ENCODE results near the gene CD9.

CD9 gene

DNA sequence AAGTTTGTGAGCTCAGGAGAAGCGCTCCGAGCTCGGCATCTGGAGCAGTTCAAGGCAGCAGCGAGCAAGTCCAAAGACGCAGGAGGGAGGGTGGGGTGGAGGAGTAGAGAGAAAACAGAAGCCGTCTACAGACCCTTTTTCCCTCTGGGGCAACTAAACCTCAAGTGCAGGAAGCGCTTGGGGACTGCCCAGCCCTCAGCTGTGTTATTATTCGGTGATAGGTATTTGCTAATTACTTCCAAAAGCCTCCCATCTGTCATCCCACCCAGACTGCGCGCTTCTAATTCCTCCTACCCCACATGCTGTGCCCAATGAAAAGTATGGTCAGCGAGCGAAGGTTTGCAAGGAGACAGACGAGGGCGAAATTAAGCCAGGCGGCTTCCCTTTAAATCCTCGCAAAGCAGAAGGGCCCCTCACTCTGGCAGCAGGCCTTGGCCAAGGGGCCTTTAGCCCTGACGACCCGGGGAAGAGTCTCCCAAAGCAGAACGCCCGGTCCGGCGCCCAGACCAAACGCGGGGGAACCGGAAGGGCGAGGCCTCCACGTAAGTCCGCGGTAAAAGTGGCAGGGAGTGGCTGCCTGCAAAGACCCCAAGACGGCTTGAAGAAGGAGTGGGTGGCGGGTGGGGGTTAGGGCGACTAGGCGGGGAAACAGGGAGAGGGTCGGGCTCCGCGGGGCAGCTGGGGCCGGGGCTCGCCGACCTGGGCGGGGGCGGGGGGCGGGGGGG lies 507 bp upstream of the CD9 start:
- Histone ChIP-seq H3K27me3 (replicated peaks; ENCODE audit: control insufficient read depth, insufficient read depth, low read length, poor library complexity, severe bottlenecking) (peaks cover 19% of the 10 kb centered on the region), H3K4me1 (ENCODE audit: control insufficient read depth, insufficient read depth, low read length, poor library complexity, severe bottlenecking) (peaks cover 11% of the 10 kb centered on the region), H3K27ac (ENCODE audit: insufficient read depth, low read length, poor library complexity, severe bottlenecking) (no peak overlapping the region), H3K4me3 (ENCODE audit: insufficient read depth, low read depth, low read length, poor library complexity, severe bottlenecking) (no peak overlapping the region), H3K36me3 (ENCODE audit: control insufficient read depth, insufficient read depth, low read length) (no peaks in the 10 kb centered on the region), H3K9me3 (ENCODE audit: control insufficient read depth, low read length) (no peaks in the 10 kb centered on the region)
- no peak for DNase-seq

DNA sequence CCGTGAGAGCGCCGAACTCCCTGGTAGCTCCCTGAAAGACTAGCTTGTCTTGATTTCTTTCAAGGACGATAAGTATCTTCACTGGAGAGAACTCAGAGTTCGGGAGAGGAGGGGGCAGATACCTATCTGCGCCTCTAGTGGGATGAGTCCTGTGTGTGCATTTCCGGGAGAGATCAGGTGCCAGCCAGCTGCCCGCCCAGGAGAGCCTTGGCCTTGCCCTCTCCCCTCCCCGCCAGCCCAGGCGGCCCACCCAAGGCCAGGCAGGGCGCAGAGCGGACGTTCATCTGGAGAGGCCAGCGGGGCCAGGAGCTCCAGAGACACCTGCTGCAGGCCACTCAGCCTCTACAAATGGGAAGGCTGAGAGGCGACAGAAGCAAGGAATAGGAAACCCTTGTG lies 1.0 kb downstream of the CD9 start:
- peaks cover 19% of the 10 kb centered on the region for H3K27me3 ChIP-seq (replicated peaks; ENCODE audit: control insufficient read depth, insufficient read depth, low read length, poor library complexity, severe bottlenecking)
- no peak overlapping the region for H3K27ac ChIP-seq (ENCODE audit: insufficient read depth, low read length, poor library complexity, severe bottlenecking)
- no peaks in the 10 kb centered on the region for H3K9me3 ChIP-seq (ENCODE audit: control insufficient read depth, low read length)
- H3K36me3 ChIP-seq (ENCODE audit: control insufficient read depth, insufficient read depth, low read length), result no peaks in the 10 kb centered on the region
- peaks cover 11% of the 10 kb centered on the region for H3K4me1 ChIP-seq (ENCODE audit: control insufficient read depth, insufficient read depth, low read length, poor library complexity, severe bottlenecking)
- no peak for DNase-seq
- peak overlapping the region; percentile 67 for H3K4me3 ChIP-seq (ENCODE audit: insufficient read depth, low read depth, low read length, poor library complexity, severe bottlenecking)

DNA sequence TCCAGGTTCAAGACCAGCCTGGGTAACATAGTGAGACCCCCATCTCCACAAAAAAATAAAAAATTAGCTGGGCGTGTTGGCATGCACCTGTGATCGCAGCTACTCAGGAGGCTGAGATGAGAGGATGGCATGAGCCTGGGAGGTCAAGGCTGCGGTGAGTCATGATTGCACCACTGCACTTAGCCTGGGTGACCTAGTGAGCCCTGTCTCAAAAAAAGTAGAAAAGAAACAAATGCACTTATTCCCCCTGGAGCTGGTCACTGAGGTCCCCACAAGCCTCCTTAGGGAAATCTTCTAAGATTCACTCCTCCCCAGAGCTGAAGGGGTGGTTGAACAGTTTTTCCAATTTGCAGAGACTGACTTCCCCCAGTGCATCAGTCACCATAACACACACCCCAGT lies 1.6 kb downstream of the CD9 start:
- Histone ChIP-seq H3K27ac (ENCODE audit: insufficient read depth, low read length, poor library complexity, severe bottlenecking) (no peak overlapping the region), H3K4me3 (ENCODE audit: insufficient read depth, low read depth, low read length, poor library complexity, severe bottlenecking) (no peak overlapping the region)

GRCh38 chr12:6202304-6202703 lies 2.1 kb downstream of the CD9 start:
- H3K4me3 ChIP-seq (ENCODE audit: insufficient read depth, low read depth, low read length, poor library complexity, severe bottlenecking), result no peak overlapping the region
- no peaks in the 10 kb centered on the region for H3K36me3 ChIP-seq (ENCODE audit: control insufficient read depth, insufficient read depth, low read length)
- peaks cover 11% of the 10 kb centered on the region for H3K4me1 ChIP-seq (ENCODE audit: control insufficient read depth, insufficient read depth, low read length, poor library complexity, severe bottlenecking)
- H3K9me3 ChIP-seq (ENCODE audit: control insufficient read depth, low read length), result no peaks in the 10 kb centered on the region
- no peak for DNase-seq
- no peak overlapping the region for H3K27ac ChIP-seq (ENCODE audit: insufficient read depth, low read length, poor library complexity, severe bottlenecking)
- H3K27me3 ChIP-seq (replicated peaks; ENCODE audit: control insufficient read depth, insufficient read depth, low read length, poor library complexity, severe bottlenecking), result peaks cover 19% of the 10 kb centered on the region

More for the DNA sequence above, 1.6 kb downstream of the CD9 start:
- Histone ChIP-seq H3K4me1 (ENCODE audit: control insufficient read depth, insufficient read depth, low read length, poor library complexity, severe bottlenecking) (peaks cover 11% of the 10 kb centered on the region), H3K9me3 (ENCODE audit: control insufficient read depth, low read length) (no peaks in the 10 kb centered on the region), H3K36me3 (ENCODE audit: control insufficient read depth, insufficient read depth, low read length) (no peaks in the 10 kb centered on the region), H3K27me3 (replicated peaks; ENCODE audit: control insufficient read depth, insufficient read depth, low read length, poor library complexity, severe bottlenecking) (peaks cover 19% of the 10 kb centered on the region)
- DNase-seq, result no peak

- H3K36me3 ChIP-seq (ENCODE audit: control insufficient read depth, insufficient read depth, low read length), result no peaks in the 10 kb centered on the region
- no peak overlapping the region for H3K27ac ChIP-seq (ENCODE audit: insufficient read depth, low read length, poor library complexity, severe bottlenecking)
- peaks cover 11% of the 10 kb centered on the region for H3K4me1 ChIP-seq (ENCODE audit: control insufficient read depth, insufficient read depth, low read length, poor library complexity, severe bottlenecking)
- H3K9me3 ChIP-seq (ENCODE audit: control insufficient read depth, low read length), result no peaks in the 10 kb centered on the region
- peaks cover 19% of the 10 kb centered on the region for H3K27me3 ChIP-seq (replicated peaks; ENCODE audit: control insufficient read depth, insufficient read depth, low read length, poor library complexity, severe bottlenecking)
- H3K4me3 ChIP-seq (ENCODE audit: insufficient read depth, low read depth, low read length, poor library complexity, severe bottlenecking), result no peak overlapping the region
- DNase-seq, result no peak
These were observed 2.6 kb downstream of the CD9 start for GRCh38 chr12:6202846-6203245.

GRCh38 chr12:6203601-6204000 lies 3.4 kb downstream of the CD9 start:
- no peaks in the 10 kb centered on the region for H3K36me3 ChIP-seq (ENCODE audit: control insufficient read depth, insufficient read depth, low read length)
- peaks cover 19% of the 10 kb centered on the region for H3K27me3 ChIP-seq (replicated peaks; ENCODE audit: control insufficient read depth, insufficient read depth, low read length, poor library complexity, severe bottlenecking)
- no peaks in the 10 kb centered on the region for H3K9me3 ChIP-seq (ENCODE audit: control insufficient read depth, low read length)
- H3K27ac ChIP-seq (ENCODE audit: insufficient read depth, low read length, poor library complexity, severe bottlenecking), result no peak overlapping the region
- no peak for DNase-seq
- H3K4me3 ChIP-seq (ENCODE audit: insufficient read depth, low read depth, low read length, poor library complexity, severe bottlenecking), result no peak overlapping the region
- H3K4me1 ChIP-seq (ENCODE audit: control insufficient read depth, insufficient read depth, low read length, poor library complexity, severe bottlenecking), result peaks cover 11% of the 10 kb centered on the region

DNA sequence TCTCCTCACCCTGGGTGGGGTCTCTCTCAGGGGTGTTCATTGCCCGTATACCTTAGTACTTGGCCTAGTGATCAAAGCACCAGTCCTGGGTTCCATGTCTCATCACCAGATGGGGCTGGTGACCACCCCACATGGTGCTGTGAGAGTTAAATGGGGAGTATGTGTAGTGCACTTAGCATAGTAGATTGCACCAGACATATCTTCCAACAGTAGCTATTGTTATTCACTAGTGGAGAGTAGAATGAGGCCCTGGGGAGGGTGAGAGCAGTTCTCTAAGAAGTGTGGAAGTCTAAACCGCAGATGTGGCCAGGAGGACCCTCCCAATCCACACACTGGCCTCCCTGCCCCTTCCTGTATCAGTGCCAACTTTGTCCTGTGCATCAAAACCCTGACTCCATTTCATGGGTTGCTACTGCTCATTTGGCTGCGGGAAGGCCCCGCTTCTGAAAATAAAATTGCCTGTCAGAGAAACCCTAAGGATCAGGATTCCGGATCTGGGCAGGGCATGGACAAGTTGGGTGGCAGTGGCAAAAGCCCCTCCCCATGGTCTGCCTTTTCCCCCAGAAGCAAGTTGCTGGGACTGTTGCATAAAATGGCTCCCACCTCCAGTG lies 4.4 kb downstream of the CD9 start:
- H3K27ac ChIP-seq (ENCODE audit: insufficient read depth, low read length, poor library complexity, severe bottlenecking), result no peak overlapping the region
- peaks cover 11% of the 10 kb centered on the region for H3K4me1 ChIP-seq (ENCODE audit: control insufficient read depth, insufficient read depth, low read length, poor library complexity, severe bottlenecking)
- DNase-seq, result no peak
- no peaks in the 10 kb centered on the region for H3K9me3 ChIP-seq (ENCODE audit: control insufficient read depth, low read length)
- no peak overlapping the region for H3K4me3 ChIP-seq (ENCODE audit: insufficient read depth, low read depth, low read length, poor library complexity, severe bottlenecking)
- H3K36me3 ChIP-seq (ENCODE audit: control insufficient read depth, insufficient read depth, low read length), result no peaks in the 10 kb centered on the region
- H3K27me3 ChIP-seq (replicated peaks; ENCODE audit: control insufficient read depth, insufficient read depth, low read length, poor library complexity, severe bottlenecking), result peaks cover 16% of the 10 kb centered on the region

DNA sequence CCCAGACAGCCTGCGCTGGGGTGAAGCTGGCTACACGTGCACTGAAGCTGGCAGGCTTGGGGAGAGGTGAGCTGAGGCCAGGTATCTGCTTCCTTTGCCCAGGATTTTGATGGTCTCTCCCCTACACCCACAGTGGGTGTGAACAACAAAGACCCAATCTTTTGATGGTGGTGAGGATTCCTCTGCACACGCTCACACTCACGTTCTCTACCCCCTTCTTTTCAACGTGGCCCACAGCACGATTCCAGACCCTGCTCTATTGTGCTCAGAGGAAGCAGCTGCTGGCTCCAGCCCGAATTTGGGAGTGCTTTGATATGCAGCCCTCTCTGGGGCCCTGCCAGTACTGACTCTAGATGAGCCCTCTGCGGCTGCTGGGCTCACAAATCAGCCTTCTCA lies 4.9 kb downstream of the CD9 start:
- Histone ChIP-seq H3K27me3 (replicated peaks; ENCODE audit: control insufficient read depth, insufficient read depth, low read length, poor library complexity, severe bottlenecking) (peaks cover 13% of the 10 kb centered on the region), H3K4me3 (ENCODE audit: insufficient read depth, low read depth, low read length, poor library complexity, severe bottlenecking) (no peak overlapping the region), H3K9me3 (ENCODE audit: control insufficient read depth, low read length) (no peaks in the 10 kb centered on the region), H3K4me1 (ENCODE audit: control insufficient read depth, insufficient read depth, low read length, poor library complexity, severe bottlenecking) (peaks cover 11% of the 10 kb centered on the region), H3K36me3 (ENCODE audit: control insufficient read depth, insufficient read depth, low read length) (no peaks in the 10 kb centered on the region), H3K27ac (ENCODE audit: insufficient read depth, low read length, poor library complexity, severe bottlenecking) (no peak overlapping the region)
- no peak for DNase-seq

GRCh38 chr12:6205761-6206160 lies 5.6 kb downstream of the CD9 start:
- Histone ChIP-seq H3K4me3 (ENCODE audit: insufficient read depth, low read depth, low read length, poor library complexity, severe bottlenecking) (no peak overlapping the region), H3K4me1 (ENCODE audit: control insufficient read depth, insufficient read depth, low read length, poor library complexity, severe bottlenecking) (peaks cover 5% of the 10 kb centered on the region)

DNA sequence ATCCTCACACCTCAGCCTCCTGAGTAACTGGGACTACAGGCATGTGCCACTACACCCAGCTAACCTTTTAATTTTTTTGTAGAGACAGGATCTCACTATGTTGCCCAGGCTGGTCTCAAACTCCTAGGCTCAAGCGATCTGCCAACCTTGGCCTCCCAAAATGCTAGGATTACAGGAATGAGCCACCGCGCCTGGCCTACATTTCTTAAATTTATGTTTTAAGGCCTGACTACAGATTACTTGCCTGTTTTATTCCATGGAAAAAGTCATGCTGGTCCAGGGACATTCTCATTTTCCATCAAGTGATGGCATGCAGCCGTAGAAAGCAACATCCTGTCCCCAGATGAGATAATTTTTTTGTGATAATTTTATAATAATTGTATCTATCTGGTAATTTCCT lies 6.1 kb downstream of the CD9 start:
- no peaks in the 10 kb centered on the region for H3K36me3 ChIP-seq (ENCODE audit: control insufficient read depth, insufficient read depth, low read length)
- no peak overlapping the region for H3K4me3 ChIP-seq (ENCODE audit: insufficient read depth, low read depth, low read length, poor library complexity, severe bottlenecking)
- no peak overlapping the region for H3K27ac ChIP-seq (ENCODE audit: insufficient read depth, low read length, poor library complexity, severe bottlenecking)
- no peaks in the 10 kb centered on the region for H3K4me1 ChIP-seq (ENCODE audit: control insufficient read depth, insufficient read depth, low read length, poor library complexity, severe bottlenecking)
- no peak for DNase-seq
- peaks cover 3% of the 10 kb centered on the region for H3K27me3 ChIP-seq (replicated peaks; ENCODE audit: control insufficient read depth, insufficient read depth, low read length, poor library complexity, severe bottlenecking)
- no peaks in the 10 kb centered on the region for H3K9me3 ChIP-seq (ENCODE audit: control insufficient read depth, low read length)

More at GRCh38 chr12:6205761-6206160, 5.6 kb downstream of the CD9 start:
- Histone ChIP-seq H3K27me3 (replicated peaks; ENCODE audit: control insufficient read depth, insufficient read depth, low read length, poor library complexity, severe bottlenecking) (peaks cover 7% of the 10 kb centered on the region), H3K9me3 (ENCODE audit: control insufficient read depth, low read length) (no peaks in the 10 kb centered on the region), H3K36me3 (ENCODE audit: control insufficient read depth, insufficient read depth, low read length) (no peaks in the 10 kb centered on the region), H3K27ac (ENCODE audit: insufficient read depth, low read length, poor library complexity, severe bottlenecking) (no peak overlapping the region)
- DNase-seq, result no peak
